GM06990 (cell line): ENCODE measurements around the gene DNAH2.

Experiments
- DNase-seq: peaks from one replicate; pipeline ENCODE4 v3.0.0-alpha.2; 2011; ENCODE audit not compliant: insufficient read length; ENCODE audit errors: extremely low read depth
- H3K27me3 ChIP-seq: replicated peaks from 2 replicates; pipeline ENCODE4 v1.6.0; 2011; ENCODE audit warnings: low read length; ENCODE audit not compliant: control insufficient read depth, insufficient read depth
- H3K36me3 ChIP-seq: 2 replicates; pipeline ENCODE4 v1.5.1; 2011; ENCODE audit warnings: low read length; ENCODE audit not compliant: control insufficient read depth, insufficient read depth
- H3K4me3 ChIP-seq: replicated peaks from 2 replicates; pipeline ENCODE4 v1.5.1; 2011; ENCODE audit warnings: low read depth, mild to moderate bottlenecking, control low read depth, low read length
- TF ChIP-seq, protein P1 (sequence below): IDR thresholded peaks from 2 replicates; pipeline ENCODE4 v1.5.1; 2011; ENCODE audit warnings: low read length, control low read depth, mild to moderate bottlenecking, inconsistent platforms; ENCODE audit not compliant: insufficient read depth, poor library complexity, severe bottlenecking

DNAH2 gene

DNA sequence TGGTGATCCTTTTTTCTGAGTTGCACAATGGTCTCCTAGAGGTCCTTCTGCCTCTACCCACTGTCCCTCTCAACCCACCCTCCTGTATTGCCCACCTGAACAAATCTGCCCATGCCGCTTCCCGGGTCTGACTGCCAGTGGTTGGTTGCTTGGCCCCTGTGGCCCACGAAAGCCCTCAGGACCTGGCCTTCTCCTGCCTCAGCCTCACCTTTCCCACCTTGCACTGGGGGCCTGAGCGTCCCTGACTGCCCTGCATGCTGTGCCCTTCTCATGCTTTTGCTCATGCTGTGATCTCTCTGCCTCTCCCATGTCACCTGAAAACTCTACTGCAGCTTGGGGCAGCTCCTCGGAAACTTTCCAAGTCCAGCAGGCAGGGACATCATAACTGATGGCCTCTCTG is 102.7 kb downstream of the DNAH2 start:
- TF ChIP-seq, protein P1, sequence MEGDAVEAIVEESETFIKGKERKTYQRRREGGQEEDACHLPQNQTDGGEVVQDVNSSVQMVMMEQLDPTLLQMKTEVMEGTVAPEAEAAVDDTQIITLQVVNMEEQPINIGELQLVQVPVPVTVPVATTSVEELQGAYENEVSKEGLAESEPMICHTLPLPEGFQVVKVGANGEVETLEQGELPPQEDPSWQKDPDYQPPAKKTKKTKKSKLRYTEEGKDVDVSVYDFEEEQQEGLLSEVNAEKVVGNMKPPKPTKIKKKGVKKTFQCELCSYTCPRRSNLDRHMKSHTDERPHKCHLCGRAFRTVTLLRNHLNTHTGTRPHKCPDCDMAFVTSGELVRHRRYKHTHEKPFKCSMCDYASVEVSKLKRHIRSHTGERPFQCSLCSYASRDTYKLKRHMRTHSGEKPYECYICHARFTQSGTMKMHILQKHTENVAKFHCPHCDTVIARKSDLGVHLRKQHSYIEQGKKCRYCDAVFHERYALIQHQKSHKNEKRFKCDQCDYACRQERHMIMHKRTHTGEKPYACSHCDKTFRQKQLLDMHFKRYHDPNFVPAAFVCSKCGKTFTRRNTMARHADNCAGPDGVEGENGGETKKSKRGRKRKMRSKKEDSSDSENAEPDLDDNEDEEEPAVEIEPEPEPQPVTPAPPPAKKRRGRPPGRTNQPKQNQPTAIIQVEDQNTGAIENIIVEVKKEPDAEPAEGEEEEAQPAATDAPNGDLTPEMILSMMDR: no peak

GRCh38 chr17:7822126-7822525 is 104.6 kb downstream of the DNAH2 start:
- TF ChIP-seq, protein P1: no peak
- DNase-seq: no peak
- Histone ChIP-seq H3K36me3 (no peaks in the 10 kb centered on the region), H3K27me3 (no peaks in the 10 kb centered on the region; the same call in 1 of the 2 replicates), H3K4me3 (no peak overlapping the region)

More for the DNA sequence above, 102.7 kb downstream of the DNAH2 start:
- DNase-seq: no peak
- Histone ChIP-seq H3K27me3 (no peaks in the 10 kb centered on the region; the same call in 1 of the 2 replicates), H3K36me3 (no peaks in the 10 kb centered on the region), H3K4me3 (no peak overlapping the region)

GRCh38 chr17:7823581-7824001 is 106.0 kb downstream of the DNAH2 start:
- TF ChIP-seq, protein P1: no peak
- Histone ChIP-seq H3K27me3 (no peaks in the 10 kb centered on the region; the same call in 1 of the 2 replicates), H3K36me3 (no peaks in the 10 kb centered on the region), H3K4me3 (no peak overlapping the region)
- DNase-seq: no peak

- no peaks in the 10 kb centered on the region; the same call in 1 of the 2 replicates for H3K27me3 ChIP-seq
- H3K36me3 ChIP-seq: no peaks in the 10 kb centered on the region
- no peak for DNase-seq
- H3K4me3 ChIP-seq: no peak overlapping the region
- TF ChIP-seq, protein P1: no peak
Observed at GRCh38 chr17:7824021-7824924, 106.7 kb downstream of the DNAH2 start.

GRCh38 chr17:7825206-7825990 is 107.9 kb downstream of the DNAH2 start:
- TF ChIP-seq, protein P1: no peak
- no peak for DNase-seq
- Histone ChIP-seq H3K4me3 (no peak overlapping the region), H3K27me3 (peaks cover 2% of the 10 kb centered on the region), H3K36me3 (no peaks in the 10 kb centered on the region)
